Karpas-422 (cell line): Measurements from ENCODE around the gene CNTN1. TPM values are rescaled to one million over a fixed set of nuclear protein-coding genes. Genes with fewer than 3 reads are reported as not detected.
A peak's percentile ranks its signal among the peaks of the same experiment; 100 is the strongest.

ENCODE experiments used
- DNase-seq: peaks from one replicate; pipeline ENCODE4 v3.0.0-alpha.2; 2015
- H2AFZ ChIP-seq: fragments of 200-600 bp; sonication (generic); 2 replicates; pipeline ENCODE4 v1.6.1; 2014; ENCODE audit warnings: antibody characterized with exemption, low read length, mixed read lengths
- H3K27ac ChIP-seq: fragments of 200-600 bp; sonication (generic); 2 replicates; pipeline ENCODE4 v1.5.1; 2014; ENCODE audit warnings: mild to moderate bottlenecking, low read length, moderate library complexity
- H3K27me3 ChIP-seq: fragments of 200-600 bp; sonication (generic); 2 replicates; pipeline ENCODE4 v1.6.1; 2014; ENCODE audit warnings: low read length, mixed read lengths
- H3K36me3 ChIP-seq: fragments of 200-600 bp; sonication (generic); 2 replicates; pipeline ENCODE4 v1.6.1; 2014; ENCODE audit warnings: low read length, mixed read lengths; ENCODE audit not compliant: insufficient read depth
- H3K4me1 ChIP-seq: fragments of 200-600 bp; sonication (generic); 2 replicates; pipeline ENCODE4 v1.6.1; 2014; ENCODE audit warnings: mild to moderate bottlenecking, low read length, mixed read lengths
- H3K4me2 ChIP-seq: fragments of 200-600 bp; sonication (generic); 2 replicates; pipeline ENCODE4 v1.6.1; 2014; ENCODE audit warnings: low read length, low read depth, mild to moderate bottlenecking; ENCODE audit not compliant: poor library complexity, severe bottlenecking
- H3K4me3 ChIP-seq: fragments of 200-600 bp; sonication (generic); 2 replicates; pipeline ENCODE4 v1.5.1; 2014; ENCODE audit warnings: mild to moderate bottlenecking, antibody characterized with exemption, low read length, mixed read lengths
- H3K79me2 ChIP-seq: fragments of 200-600 bp; sonication (generic); 2 replicates; pipeline ENCODE4 v1.6.1; 2014; ENCODE audit warnings: mild to moderate bottlenecking, low read length, mixed read lengths
- H3K9ac ChIP-seq: fragments of 200-600 bp; sonication (generic); 2 replicates; pipeline ENCODE4 v1.6.0; 2014; ENCODE audit warnings: low read length
- H3K9me2 ChIP-seq: fragments of 200-600 bp; sonication (generic), shearing (Covaris generic); replicated peaks from 2 replicates; pipeline ENCODE4 v1.6.0; 2014; ENCODE audit warnings: mild to moderate bottlenecking, low read length, moderate library complexity; ENCODE audit not compliant: insufficient read depth
- H3K9me3 ChIP-seq: fragments of 300-700, 200-600 bp; sonication (generic); 2 replicates; pipeline ENCODE4 v1.6.1; 2014; ENCODE audit warnings: low read length, mixed read lengths
- H4K20me1 ChIP-seq: fragments of 200-600 bp; sonication (generic); 2 replicates; pipeline ENCODE4 v1.6.1; 2014; ENCODE audit warnings: mild to moderate bottlenecking, antibody characterized with exemption, low read length, low read depth; ENCODE audit not compliant: insufficient read depth
- total RNA-seq: library from RNA; depleted of rRNA; stranded (reverse); fragments of >200 nt; shearing (Covaris generic); gene quantifications from 2 replicates; pipeline ENCODE4 v1.2.3, GENCODE V29; 2014; ENCODE audit warnings: low replicate concordance

CNTN1 gene
- total RNA-seq, 1 experiment from 2014 or later = not detected

GRCh38 chr12:40714636-40715035, 22.4 kb downstream of the CNTN1 start:
- Histone ChIP-seq H3K9me2 (no peaks in the 10 kb centered on the region), H4K20me1 (no peaks in the 10 kb centered on the region), H3K4me2 (no peak overlapping the region), H3K27ac (no peak overlapping the region), H3K9ac (no peak overlapping the region), H3K9me3 (no peaks in the 10 kb centered on the region), H2AFZ (no peak overlapping the region), H3K36me3 (no peaks in the 10 kb centered on the region), H3K27me3 (no peaks in the 10 kb centered on the region), H3K4me1 (no peaks in the 10 kb centered on the region), H3K4me3 (no peak overlapping the region), H3K79me2 (no peaks in the 10 kb centered on the region)
- DNase-seq = no peak

GRCh38 chr12:40716037-40716436, 23.8 kb downstream of the CNTN1 start:
- Histone ChIP-seq H4K20me1 (no peaks in the 10 kb centered on the region), H3K27ac (no peak overlapping the region), H3K9ac (no peak overlapping the region), H3K36me3 (no peaks in the 10 kb centered on the region), H3K9me2 (no peaks in the 10 kb centered on the region), H2AFZ (no peak overlapping the region), H3K9me3 (no peaks in the 10 kb centered on the region), H3K4me2 (no peak overlapping the region), H3K27me3 (no peaks in the 10 kb centered on the region), H3K79me2 (no peaks in the 10 kb centered on the region), H3K4me3 (no peak overlapping the region), H3K4me1 (no peaks in the 10 kb centered on the region)
- no peak for DNase-seq

GRCh38 chr12:40717576-40717975, 25.3 kb downstream of the CNTN1 start:
- no peak for DNase-seq
- Histone ChIP-seq H3K9ac (no peak overlapping the region), H3K36me3 (no peaks in the 10 kb centered on the region), H3K79me2 (no peaks in the 10 kb centered on the region), H3K27me3 (no peaks in the 10 kb centered on the region), H4K20me1 (no peaks in the 10 kb centered on the region), H3K27ac (no peak overlapping the region), H3K4me3 (no peak overlapping the region), H3K4me2 (no peak overlapping the region), H3K4me1 (no peaks in the 10 kb centered on the region), H3K9me2 (no peaks in the 10 kb centered on the region), H2AFZ (no peak overlapping the region), H3K9me3 (no peaks in the 10 kb centered on the region)

- Histone ChIP-seq H2AFZ (no peak overlapping the region), H3K9me2 (no peaks in the 10 kb centered on the region), H3K79me2 (no peaks in the 10 kb centered on the region), H3K27me3 (no peaks in the 10 kb centered on the region), H3K4me1 (no peaks in the 10 kb centered on the region), H3K4me2 (no peak overlapping the region), H3K27ac (no peak overlapping the region), H4K20me1 (no peaks in the 10 kb centered on the region), H3K36me3 (no peaks in the 10 kb centered on the region), H3K4me3 (no peak overlapping the region), H3K9ac (no peak overlapping the region), H3K9me3 (no peaks in the 10 kb centered on the region)
- DNase-seq = no peak
Observed at GRCh38 chr12:40718878-40719372, 26.7 kb downstream of the CNTN1 start.

- no peaks in the 10 kb centered on the region for H3K36me3 ChIP-seq
- H3K9me2 ChIP-seq = no peaks in the 10 kb centered on the region
- H3K9ac ChIP-seq = no peak overlapping the region
- no peak overlapping the region for H3K4me3 ChIP-seq
- no peaks in the 10 kb centered on the region for H3K27me3 ChIP-seq
- no peak for DNase-seq
- no peak overlapping the region for H2AFZ ChIP-seq
- H4K20me1 ChIP-seq = no peaks in the 10 kb centered on the region
- no peak overlapping the region for H3K4me2 ChIP-seq
- no peaks in the 10 kb centered on the region for H3K4me1 ChIP-seq
- no peak overlapping the region for H3K27ac ChIP-seq
- no peaks in the 10 kb centered on the region for H3K9me3 ChIP-seq
- H3K79me2 ChIP-seq = no peaks in the 10 kb centered on the region
Observed at GRCh38 chr12:40723001-40723400, 30.8 kb downstream of the CNTN1 start.

- Histone ChIP-seq H2AFZ (no peak overlapping the region), H3K27me3 (no peaks in the 10 kb centered on the region; the same call in 1 of the 2 replicates), H3K4me3 (no peak overlapping the region), H4K20me1 (no peaks in the 10 kb centered on the region), H3K79me2 (no peaks in the 10 kb centered on the region), H3K27ac (no peak overlapping the region), H3K9me2 (no peaks in the 10 kb centered on the region), H3K4me1 (no peaks in the 10 kb centered on the region), H3K9me3 (no peaks in the 10 kb centered on the region), H3K4me2 (no peak overlapping the region), H3K9ac (no peak overlapping the region), H3K36me3 (no peaks in the 10 kb centered on the region)
- no peak for DNase-seq
Observed at GRCh38 chr12:40726366-40726765, 34.1 kb downstream of the CNTN1 start.

- Histone ChIP-seq H3K4me2 (no peak overlapping the region), H3K36me3 (no peaks in the 10 kb centered on the region), H3K9ac (no peak overlapping the region), H3K4me1 (no peaks in the 10 kb centered on the region), H3K27ac (no peak overlapping the region), H3K27me3 (no peaks in the 10 kb centered on the region; the same call in 1 of the 2 replicates), H4K20me1 (no peaks in the 10 kb centered on the region), H3K9me3 (no peaks in the 10 kb centered on the region), H3K9me2 (no peaks in the 10 kb centered on the region), H2AFZ (peak overlapping the region; percentile 28; the same call in 1 of the 2 replicates), H3K4me3 (no peak overlapping the region), H3K79me2 (no peaks in the 10 kb centered on the region)
- DNase-seq = no peak
Observed at GRCh38 chr12:40727774-40728483, 35.7 kb downstream of the CNTN1 start.

- Histone ChIP-seq H3K4me2 (no peak overlapping the region), H3K36me3 (no peaks in the 10 kb centered on the region), H3K79me2 (no peaks in the 10 kb centered on the region), H3K4me3 (no peak overlapping the region), H3K27ac (no peak overlapping the region), H3K9ac (no peak overlapping the region), H3K9me3 (no peaks in the 10 kb centered on the region), H2AFZ (no peak overlapping the region), H4K20me1 (no peaks in the 10 kb centered on the region), H3K4me1 (no peaks in the 10 kb centered on the region), H3K27me3 (no peaks in the 10 kb centered on the region; the same call in 1 of the 2 replicates), H3K9me2 (no peaks in the 10 kb centered on the region)
- DNase-seq = no peak
Observed at GRCh38 chr12:40730281-40730680, 38.0 kb downstream of the CNTN1 start.
